Neural progenitor cell (in vitro differentiated cells): ENCODE data around the gene GIT2.

Experiments used
- CTCF ChIP-seq: fragments of 200-600 bp; sonication (generic); IDR thresholded peaks from 2 replicates; pipeline ENCODE4 v1.5.1; 2017; ENCODE audit warnings: antibody characterized with exemption, mild to moderate bottlenecking
- EZH2 ChIP-seq: fragments of 200-600 bp; sonication (generic); IDR thresholded peaks from 2 replicates; pipeline ENCODE4 v1.6.1; 2017; ENCODE audit warnings: antibody characterized with exemption, mild to moderate bottlenecking, moderate library complexity

GRCh38 chr12:110038741-110039084, 42.5 kb upstream of the GIT2 start:
- TF ChIP-seq CTCF (no peak), EZH2 (no peak)
